Activated CD4-positive, alpha-beta memory T cell treated with anti-CD3 and anti-CD28 coated beads for 36 hours (primary cell): ENCODE results near the gene RAB23. TPM values are rescaled to one million over a fixed set of nuclear protein-coding genes. Genes with fewer than 3 reads are reported as not detected.
"Not testable (repeated sequence)": the region's sequence is repeated elsewhere in the genome, so short reads cannot be mapped to it uniquely, and the experiment has no call there.

Experiments used
- CTCF ChIA-PET: fragments of 350-600 bp; sonication (Branson Sonifier 250); formaldehyde crosslinking; loops from one replicate; lab custom pipeline; 2021; ENCODE audit warnings: antibody characterized with exemption, inconsistent platforms; lab: Charles Lee
- POLR2A ChIA-PET: fragments of 350-600 bp; sonication (Branson Sonifier 250); formaldehyde crosslinking; loops from one replicate; lab custom pipeline; 2021; ENCODE audit warnings: antibody characterized with exemption; lab: Charles Lee
- DNase-seq: peaks from one replicate; pipeline ENCODE4 v3.0.0-alpha.2; 2020
- H3K27ac Mint-ChIP-seq: one replicate; pipeline ENCODE4 v1.8.0; 2021; ENCODE audit warnings: mixed read lengths
- H3K27me3 Mint-ChIP-seq: one replicate; pipeline ENCODE4 v1.8.0; 2021; ENCODE audit warnings: mixed read lengths
- H3K36me3 Mint-ChIP-seq: one replicate; pipeline ENCODE4 v1.8.0; 2021; ENCODE audit warnings: mixed read lengths
- H3K4me1 Mint-ChIP-seq: one replicate; pipeline ENCODE4 v1.8.0; 2021; ENCODE audit warnings: low read depth, mixed read lengths
- H3K4me3 Mint-ChIP-seq: one replicate; pipeline ENCODE4 v1.8.0; 2021; ENCODE audit warnings: mild to moderate bottlenecking, mixed read lengths
- H3K9me3 Mint-ChIP-seq: one replicate; pipeline ENCODE4 v1.8.0; 2021; ENCODE audit warnings: mixed read lengths
- intact Hi-C: fragments of 100-400 bp; cut with micrococcal nuclease; formaldehyde crosslinking; loops from one replicate; pipeline ENCODE4 v1.15.1; 2023
- total RNA-seq, 2 experiments: library from RNA; stranded (reverse); gene quantifications; one replicate each; pipeline ENCODE4 v1.2.3, GENCODE V29; 2021

Gene RAB23
- total RNA-seq, 2 experiments from 2014 or later = 1.7 to 2.2 TPM

GRCh38 chr6:57255451-57256169 is 33.5 kb upstream of the RAB23 start:
- no peaks in the 10 kb centered on the region for H3K4me1 Mint-ChIP-seq
- H3K4me3 Mint-ChIP-seq = no peak overlapping the region
- H3K9me3 Mint-ChIP-seq = no peaks in the 10 kb centered on the region
- H3K36me3 Mint-ChIP-seq = no peaks in the 10 kb centered on the region
- ChIA-PET POLR2A (no interaction called here), CTCF (no interaction called here)
- DNase-seq = no peak
- H3K27me3 Mint-ChIP-seq = peaks cover 4% of the 10 kb centered on the region
- intact Hi-C loops = no loop called here
- no peak overlapping the region for H3K27ac Mint-ChIP-seq

- Mint-ChIP-seq H3K9me3 (no peaks in the 10 kb centered on the region), H3K27me3 (no peaks in the 10 kb centered on the region), H3K27ac (no peak overlapping the region), H3K4me3 (no peak overlapping the region), H3K36me3 (no peaks in the 10 kb centered on the region), H3K4me1 (no peaks in the 10 kb centered on the region)
- intact Hi-C loops = no loop called here
- POLR2A ChIA-PET = no interaction called here
- DNase-seq = no peak
- CTCF ChIA-PET = no interaction called here
Measured at GRCh38 chr6:57254055-57254717, 32.1 kb upstream of the RAB23 start.

GRCh38 chr6:57252975-57253374 is 30.9 kb upstream of the RAB23 start:
- no peak for DNase-seq
- no peaks in the 10 kb centered on the region for H3K27me3 Mint-ChIP-seq
- no peaks in the 10 kb centered on the region for H3K36me3 Mint-ChIP-seq
- no peaks in the 10 kb centered on the region for H3K9me3 Mint-ChIP-seq
- H3K4me3 Mint-ChIP-seq = no peak overlapping the region
- intact Hi-C loops = no loop called here
- POLR2A ChIA-PET = no interaction called here
- no peaks in the 10 kb centered on the region for H3K4me1 Mint-ChIP-seq
- CTCF ChIA-PET = no interaction called here
- H3K27ac Mint-ChIP-seq = no peak overlapping the region

GRCh38 chr6:57252137-57252536 is 30.0 kb upstream of the RAB23 start:
- no peak for DNase-seq
- Mint-ChIP-seq H3K4me1 (no peaks in the 10 kb centered on the region), H3K4me3 (no peak overlapping the region), H3K36me3 (no peaks in the 10 kb centered on the region), H3K9me3 (no peaks in the 10 kb centered on the region), H3K27me3 (no peaks in the 10 kb centered on the region), H3K27ac (no peak overlapping the region)
- intact Hi-C loops = no loop called here
- POLR2A ChIA-PET = no interaction called here
- CTCF ChIA-PET = interaction anchor here (0.7 kb wide), 1 partner anchor 163 kb away, joined by 3 read pairs; no protein-coding TSS in a partner anchor

GRCh38 chr6:57250348-57250747 is 28.2 kb upstream of the RAB23 start:
- Mint-ChIP-seq H3K9me3 (no peaks in the 10 kb centered on the region), H3K4me1 (no peaks in the 10 kb centered on the region)

GRCh38 chr6:57248311-57248895 is 26.3 kb upstream of the RAB23 start:
- no peaks in the 10 kb centered on the region for H3K4me1 Mint-ChIP-seq
- intact Hi-C loops = no loop called here
- H3K36me3 Mint-ChIP-seq = no peaks in the 10 kb centered on the region
- ChIA-PET POLR2A (no interaction called here), CTCF (no interaction called here)
- no peak overlapping the region for H3K27ac Mint-ChIP-seq
- H3K4me3 Mint-ChIP-seq = no peak overlapping the region
- no peaks in the 10 kb centered on the region for H3K9me3 Mint-ChIP-seq
- no peaks in the 10 kb centered on the region for H3K27me3 Mint-ChIP-seq
- DNase-seq = no peak

More at GRCh38 chr6:57250348-57250747, 28.2 kb upstream of the RAB23 start:
- Mint-ChIP-seq H3K36me3 (no peaks in the 10 kb centered on the region), H3K27me3 (no peaks in the 10 kb centered on the region), H3K27ac (no peak overlapping the region), H3K4me3 (no peak overlapping the region)
- intact Hi-C loops = no loop called here
- CTCF ChIA-PET = no interaction called here
- no peak for DNase-seq
- POLR2A ChIA-PET = no interaction called here

GRCh38 chr6:57247603-57248002 is 25.5 kb upstream of the RAB23 start:
- intact Hi-C loops = no loop called here
- H3K4me1 Mint-ChIP-seq = no peaks in the 10 kb centered on the region
- H3K4me3 Mint-ChIP-seq = no peak overlapping the region
- DNase-seq = no peak
- ChIA-PET CTCF (no interaction called here), POLR2A (no interaction called here)
- no peak overlapping the region for H3K27ac Mint-ChIP-seq
- H3K36me3 Mint-ChIP-seq = no peaks in the 10 kb centered on the region
- H3K9me3 Mint-ChIP-seq = no peaks in the 10 kb centered on the region
- no peaks in the 10 kb centered on the region for H3K27me3 Mint-ChIP-seq

- no peak for DNase-seq
- H3K4me1 Mint-ChIP-seq = no peaks in the 10 kb centered on the region
- H3K27me3 Mint-ChIP-seq = no peaks in the 10 kb centered on the region
- ChIA-PET CTCF (no interaction called here), POLR2A (no interaction called here)
- no peak overlapping the region for H3K27ac Mint-ChIP-seq
- no peak overlapping the region for H3K4me3 Mint-ChIP-seq
- intact Hi-C loops = no loop called here
- H3K9me3 Mint-ChIP-seq = no peaks in the 10 kb centered on the region
- no peaks in the 10 kb centered on the region for H3K36me3 Mint-ChIP-seq
Measured at GRCh38 chr6:57246307-57246706, 24.2 kb upstream of the RAB23 start.

- POLR2A ChIA-PET = no interaction called here
- no peak overlapping the region for H3K27ac Mint-ChIP-seq
- no peaks in the 10 kb centered on the region for H3K4me1 Mint-ChIP-seq
- H3K36me3 Mint-ChIP-seq = no peaks in the 10 kb centered on the region
- CTCF ChIA-PET = no interaction called here
- H3K27me3 Mint-ChIP-seq = peaks cover 7% of the 10 kb centered on the region
- H3K9me3 Mint-ChIP-seq = no peaks in the 10 kb centered on the region
- intact Hi-C loops = no loop called here
- DNase-seq = no peak
- H3K4me3 Mint-ChIP-seq = no peak overlapping the region
Measured at GRCh38 chr6:57243954-57244353, 21.8 kb upstream of the RAB23 start.

- H3K4me3 Mint-ChIP-seq, CTCF ChIA-PET, DNase-seq, intact Hi-C loops, H3K4me1 Mint-ChIP-seq, H3K9me3 Mint-ChIP-seq, H3K27me3 Mint-ChIP-seq, POLR2A ChIA-PET, H3K27ac Mint-ChIP-seq, H3K36me3 Mint-ChIP-seq: not testable (repeated sequence)
Measured at GRCh38 chr6:57243526-57243925, 21.4 kb upstream of the RAB23 start.

- Mint-ChIP-seq H3K4me1 (no peaks in the 10 kb centered on the region), H3K27ac (no peak overlapping the region), H3K36me3 (no peaks in the 10 kb centered on the region), H3K9me3 (no peaks in the 10 kb centered on the region), H3K27me3 (peaks cover 13% of the 10 kb centered on the region), H3K4me3 (no peak overlapping the region)
- intact Hi-C loops = no loop called here
- CTCF ChIA-PET = no interaction called here
- no peak for DNase-seq
- POLR2A ChIA-PET = no interaction called here
Measured at GRCh38 chr6:57242505-57242904, 20.4 kb upstream of the RAB23 start.

GRCh38 chr6:57226221-57226620 is 4.1 kb upstream of the RAB23 start:
- ChIA-PET POLR2A (no interaction called here), CTCF (no interaction called here)
- no peak overlapping the region for H3K4me3 Mint-ChIP-seq
- DNase-seq = no peak
- H3K36me3 Mint-ChIP-seq = peaks cover 1% of the 10 kb centered on the region
- intact Hi-C loops = no loop called here
- no peaks in the 10 kb centered on the region for H3K9me3 Mint-ChIP-seq
- H3K4me1 Mint-ChIP-seq = peaks cover 6% of the 10 kb centered on the region
- no peak overlapping the region for H3K27ac Mint-ChIP-seq
- H3K27me3 Mint-ChIP-seq = peaks cover 20% of the 10 kb centered on the region
